Mesendoderm (in vitro differentiated cells): ENCODE data around the gene SEMA6D. TPM values are rescaled to one million over a fixed set of nuclear protein-coding genes. Genes with fewer than 3 reads are reported as not detected.
A peak's percentile ranks its signal among the peaks of the same experiment; 100 is the strongest.

Source experiments
- DNase-seq: peaks from one replicate; pipeline ENCODE4 v3.0.0; 2013
- H2AK5ac ChIP-seq: 2 replicates; pipeline ENCODE4 v1.6.1; 2013; ENCODE audit warnings: low read length, inconsistent platforms
- H2BK120ac ChIP-seq: 2 replicates; pipeline ENCODE4 v1.6.1; 2013; ENCODE audit warnings: low read depth, mild to moderate bottlenecking, low read length, moderate library complexity, mixed read lengths
- H2BK15ac ChIP-seq: replicated peaks from 2 replicates; pipeline ENCODE4 v1.6.1; 2013; ENCODE audit warnings: low read depth, mild to moderate bottlenecking, moderate library complexity
- H2BK5ac ChIP-seq: 2 replicates; pipeline ENCODE4 v1.6.1; 2013; ENCODE audit warnings: low read length, inconsistent platforms
- H3K18ac ChIP-seq: 2 replicates; pipeline ENCODE4 v1.6.1; 2013; ENCODE audit warnings: mild to moderate bottlenecking, low read length, mixed read lengths
- H3K23ac ChIP-seq: one replicate; pipeline ENCODE4 v1.6.1; 2013; ENCODE audit warnings: low read length
- H3K27ac ChIP-seq: 2 replicates; pipeline ENCODE4 v1.5.1; 2013; ENCODE audit warnings: low read depth, mild to moderate bottlenecking, inconsistent platforms, low read length, moderate library complexity
- H3K27me3 ChIP-seq: 2 replicates; pipeline ENCODE4 v1.6.1; 2013; ENCODE audit warnings: low read length, control low read depth, mild to moderate bottlenecking, inconsistent platforms; ENCODE audit not compliant: insufficient read depth, poor library complexity
- H3K36me3 ChIP-seq: 2 replicates; pipeline ENCODE4 v1.6.1; 2013; ENCODE audit warnings: low read length, inconsistent platforms; ENCODE audit not compliant: control insufficient read depth, insufficient read depth
- H3K4ac ChIP-seq: one replicate; pipeline ENCODE4 v1.6.1; 2013; ENCODE audit warnings: low read depth, mild to moderate bottlenecking, low read length, moderate library complexity
- H3K4me1 ChIP-seq: 2 replicates; pipeline ENCODE4 v1.6.1; 2013; ENCODE audit warnings: low read depth, low read length, inconsistent platforms; ENCODE audit not compliant: control insufficient read depth
- H3K4me2 ChIP-seq: 2 replicates; pipeline ENCODE4 v1.6.1; 2013; ENCODE audit warnings: low read length
- H3K4me3 ChIP-seq: 2 replicates; pipeline ENCODE4 v1.5.1; 2013; ENCODE audit warnings: mild to moderate bottlenecking, low read length
- H3K56ac ChIP-seq: one replicate; pipeline ENCODE4 v1.6.1; 2013; ENCODE audit warnings: low read length
- H3K79me1 ChIP-seq: 2 replicates; pipeline ENCODE4 v1.6.1; 2013; ENCODE audit warnings: low read length, inconsistent platforms
- H3K79me2 ChIP-seq: 2 replicates; pipeline ENCODE4 v1.6.1; 2013; ENCODE audit warnings: mild to moderate bottlenecking, low read length; ENCODE audit not compliant: control insufficient read depth, insufficient read depth
- H3K9ac ChIP-seq: 2 replicates; pipeline ENCODE4 v1.6.1; 2013; ENCODE audit warnings: low read length, inconsistent platforms
- H4K5ac ChIP-seq: one replicate; pipeline ENCODE4 v1.6.1; 2013; ENCODE audit warnings: low read length
- H4K8ac ChIP-seq: one replicate; pipeline ENCODE4 v1.6.1; 2013; ENCODE audit warnings: low read depth, mild to moderate bottlenecking, control low read depth, low read length, moderate library complexity
- WGBS: extraction: QIAGEN DNeasy Blood & Tissue Kit; methylation state at CpG from one replicate; pipeline ENCODE4 v1.1.7; 2013; ENCODE audit warnings: low lambda C conversion rate, missing lambda C conversion rate; ENCODE audit not compliant: insufficient coverage; ENCODE audit errors: extremely low coverage; 5-methylcytosine and 5-hydroxymethylcytosine counted together
- polyA plus RNA-seq, 2 experiments: library from polyadenylated mRNA; stranded (reverse); fragments of 200-250 nt; gene quantifications; one replicate each; pipeline ENCODE4 v1.2.3, GENCODE V29; 2013

The SEMA6D gene, protein sequence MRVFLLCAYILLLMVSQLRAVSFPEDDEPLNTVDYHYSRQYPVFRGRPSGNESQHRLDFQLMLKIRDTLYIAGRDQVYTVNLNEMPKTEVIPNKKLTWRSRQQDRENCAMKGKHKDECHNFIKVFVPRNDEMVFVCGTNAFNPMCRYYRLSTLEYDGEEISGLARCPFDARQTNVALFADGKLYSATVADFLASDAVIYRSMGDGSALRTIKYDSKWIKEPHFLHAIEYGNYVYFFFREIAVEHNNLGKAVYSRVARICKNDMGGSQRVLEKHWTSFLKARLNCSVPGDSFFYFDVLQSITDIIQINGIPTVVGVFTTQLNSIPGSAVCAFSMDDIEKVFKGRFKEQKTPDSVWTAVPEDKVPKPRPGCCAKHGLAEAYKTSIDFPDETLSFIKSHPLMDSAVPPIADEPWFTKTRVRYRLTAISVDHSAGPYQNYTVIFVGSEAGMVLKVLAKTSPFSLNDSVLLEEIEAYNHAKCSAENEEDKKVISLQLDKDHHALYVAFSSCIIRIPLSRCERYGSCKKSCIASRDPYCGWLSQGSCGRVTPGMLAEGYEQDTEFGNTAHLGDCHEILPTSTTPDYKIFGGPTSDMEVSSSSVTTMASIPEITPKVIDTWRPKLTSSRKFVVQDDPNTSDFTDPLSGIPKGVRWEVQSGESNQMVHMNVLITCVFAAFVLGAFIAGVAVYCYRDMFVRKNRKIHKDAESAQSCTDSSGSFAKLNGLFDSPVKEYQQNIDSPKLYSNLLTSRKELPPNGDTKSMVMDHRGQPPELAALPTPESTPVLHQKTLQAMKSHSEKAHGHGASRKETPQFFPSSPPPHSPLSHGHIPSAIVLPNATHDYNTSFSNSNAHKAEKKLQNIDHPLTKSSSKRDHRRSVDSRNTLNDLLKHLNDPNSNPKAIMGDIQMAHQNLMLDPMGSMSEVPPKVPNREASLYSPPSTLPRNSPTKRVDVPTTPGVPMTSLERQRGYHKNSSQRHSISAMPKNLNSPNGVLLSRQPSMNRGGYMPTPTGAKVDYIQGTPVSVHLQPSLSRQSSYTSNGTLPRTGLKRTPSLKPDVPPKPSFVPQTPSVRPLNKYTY
- polyA plus RNA-seq (2013, experiment 1 of 2): 1.9 TPM
- 1.6 TPM for polyA plus RNA-seq (2013, experiment 2 of 2)

DNA sequence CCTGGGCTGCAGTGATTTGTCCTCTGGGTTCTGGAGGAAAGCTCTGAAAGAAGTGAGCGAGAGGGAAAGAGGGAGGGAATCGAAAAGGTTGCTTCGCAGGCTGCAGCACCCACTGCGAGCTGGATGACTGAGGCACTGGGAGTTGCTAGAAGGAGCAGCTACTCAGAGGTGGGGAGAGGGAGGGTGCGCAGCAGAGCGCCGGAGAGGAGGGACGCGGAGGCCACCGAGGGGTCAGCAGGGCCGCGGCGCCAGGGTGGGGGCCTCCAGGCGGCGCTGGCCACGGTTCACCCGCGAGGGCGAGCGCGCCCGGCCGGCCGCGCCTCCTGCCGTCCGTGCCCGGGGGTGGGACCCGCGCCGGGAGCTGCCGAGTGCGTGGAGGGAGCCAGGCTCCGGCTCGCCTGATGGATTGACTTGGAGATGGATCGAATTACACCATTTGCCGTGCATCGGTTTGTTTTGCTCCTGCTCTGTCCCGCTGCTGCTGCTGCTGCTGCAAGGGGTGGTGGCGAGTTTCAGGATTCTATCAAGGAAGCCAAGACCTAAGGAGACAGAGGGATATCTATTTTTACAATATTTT is at the start of gene SEMA6D:
Gene SEMA6D, plus strand, starts transcription at position 470 of the 577 bp plus-strand sequence. CDS start 42,294 bp downstream, outside the sequence.
- Histone ChIP-seq H3K9ac (peak within 1 kb of the TSS; percentile 80), H3K18ac (peak within 1 kb of the TSS; percentile 94), H2BK120ac (no peak within 1 kb of the TSS), H4K5ac (no peak within 1 kb of the TSS), H3K4me3 (peak within 1 kb of the TSS; percentile 74), H3K36me3 (no peaks in the 10 kb centered on the region), H2AK5ac (no peak within 1 kb of the TSS), H2BK15ac (peak within 1 kb of the TSS; percentile 4), H3K4me2 (peak within 1 kb of the TSS; percentile 6), H3K79me2 (peaks cover 2% of the 10 kb centered on the region), H3K27ac (peak within 1 kb of the TSS; percentile 35), H3K23ac (no peak within 1 kb of the TSS), H2BK5ac (peak within 1 kb of the TSS; percentile 70), H3K4ac (peak within 1 kb of the TSS; percentile 38), H3K56ac (peak within 1 kb of the TSS; percentile 90), H3K27me3 (no peaks in the 10 kb centered on the region), H3K4me1 (peaks cover 8% of the 10 kb centered on the region), H4K8ac (no peak within 1 kb of the TSS), H3K79me1 (no peaks in the 10 kb centered on the region)
- WGBS: no CpG with 5 or more reads among the region's 40 CpGs
- peak; percentile 94 for DNase-seq

DNA sequence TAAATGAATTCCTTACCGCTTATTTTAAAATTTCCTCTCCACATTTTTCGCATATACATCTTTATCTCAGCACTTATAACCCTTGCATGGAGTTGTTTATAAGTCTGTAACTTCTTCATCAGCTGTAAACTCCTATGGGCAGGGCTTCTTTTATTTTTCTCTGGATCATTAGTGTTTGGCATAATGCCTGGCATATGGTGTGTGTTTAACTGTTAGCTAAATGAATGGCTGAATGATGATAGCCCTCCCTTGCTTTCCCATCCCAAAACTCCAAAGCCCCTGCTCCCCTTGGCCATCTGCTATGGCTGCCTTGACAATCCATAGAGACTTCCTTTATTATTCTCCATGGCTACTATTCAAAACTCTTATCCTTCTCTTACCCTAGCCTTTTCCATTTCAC is 48.1 kb upstream of the SEMA6D start:
- Histone ChIP-seq H2BK5ac (no peak overlapping the region), H4K5ac (no peak overlapping the region)
- WGBS: 100% methylated on average over 2 of the region's 2 CpGs

DNA sequence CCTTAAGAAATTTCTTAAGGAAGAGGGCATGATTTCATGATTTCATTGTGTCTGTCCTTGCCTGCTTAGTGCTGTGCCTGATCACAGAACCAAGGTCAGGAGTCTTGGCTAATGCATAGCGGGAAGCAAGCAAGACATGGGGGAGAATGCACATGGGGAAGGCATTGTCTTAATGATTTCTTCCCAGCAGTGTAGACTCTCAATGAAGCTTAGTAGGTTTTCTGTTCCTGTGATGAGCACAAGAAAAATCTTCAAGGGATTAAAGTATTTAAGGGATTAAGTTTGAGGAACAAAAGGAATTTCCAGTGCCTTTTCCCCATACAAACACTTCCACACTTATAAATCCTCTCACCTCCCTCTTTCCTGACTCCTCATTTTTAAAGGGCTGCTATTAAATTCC is 46.9 kb upstream of the SEMA6D start:
- Histone ChIP-seq H2BK120ac (no peak overlapping the region), H3K56ac (no peak overlapping the region), H2BK5ac (no peak overlapping the region), H3K23ac (no peak overlapping the region), H3K79me2 (no peaks in the 10 kb centered on the region), H2BK15ac (no peak overlapping the region), H4K5ac (no peak overlapping the region), H3K4ac (no peak overlapping the region), H3K79me1 (no peaks in the 10 kb centered on the region), H3K9ac (no peak overlapping the region), H4K8ac (no peak overlapping the region), H3K4me1 (peaks cover 20% of the 10 kb centered on the region), H3K4me2 (no peak overlapping the region), H3K4me3 (no peak overlapping the region), H2AK5ac (no peak overlapping the region), H3K18ac (no peak overlapping the region), H3K27me3 (no peaks in the 10 kb centered on the region), H3K27ac (no peak overlapping the region), H3K36me3 (no peaks in the 10 kb centered on the region)
- no peak for DNase-seq
- WGBS: no CpG with 5 or more reads among the region's 1 CpG

More for the DNA sequence above, 48.1 kb upstream of the SEMA6D start:
- no peak overlapping the region for H2BK15ac ChIP-seq
- no peak overlapping the region for H3K56ac ChIP-seq
- no peak overlapping the region for H2BK120ac ChIP-seq
- H3K4ac ChIP-seq: no peak overlapping the region
- H3K23ac ChIP-seq: no peak overlapping the region
- no peaks in the 10 kb centered on the region for H3K36me3 ChIP-seq
- H3K9ac ChIP-seq: no peak overlapping the region
- no peak overlapping the region for H3K27ac ChIP-seq
- H2AK5ac ChIP-seq: no peak overlapping the region
- no peak overlapping the region for H3K4me3 ChIP-seq
- no peak overlapping the region for H4K8ac ChIP-seq
- H3K27me3 ChIP-seq: no peaks in the 10 kb centered on the region
- no peak overlapping the region for H3K18ac ChIP-seq
- H3K79me2 ChIP-seq: no peaks in the 10 kb centered on the region
- no peak for DNase-seq
- no peak overlapping the region for H3K4me2 ChIP-seq
- H3K79me1 ChIP-seq: no peaks in the 10 kb centered on the region
- peaks cover 9% of the 10 kb centered on the region for H3K4me1 ChIP-seq

- no peak overlapping the region for H3K4me3 ChIP-seq
- H3K18ac ChIP-seq: peak overlapping the region; percentile 56
- no peaks in the 10 kb centered on the region for H3K27me3 ChIP-seq
- no peak overlapping the region for H3K23ac ChIP-seq
- no peaks in the 10 kb centered on the region for H3K79me1 ChIP-seq
- H4K5ac ChIP-seq: no peak overlapping the region
- no peak overlapping the region for H3K4me2 ChIP-seq
- no peaks in the 10 kb centered on the region for H3K79me2 ChIP-seq
- no peaks in the 10 kb centered on the region for H3K36me3 ChIP-seq
- H3K4ac ChIP-seq: no peak overlapping the region
- H4K8ac ChIP-seq: no peak overlapping the region
- H2BK15ac ChIP-seq: no peak overlapping the region
- peak; percentile 91 for DNase-seq
- H2AK5ac ChIP-seq: no peak overlapping the region
- peaks cover 26% of the 10 kb centered on the region for H3K4me1 ChIP-seq
- peak overlapping the region; percentile 57 for H2BK5ac ChIP-seq
- peak overlapping the region; percentile 50 for H3K56ac ChIP-seq
- H3K27ac ChIP-seq: peak overlapping the region; percentile 26
- no CpG with 5 or more reads among the region's 5 CpGs for WGBS
- H2BK120ac ChIP-seq: no peak overlapping the region
- H3K9ac ChIP-seq: no peak overlapping the region
Observed at GRCh38 chr15:47673232-47673761, 44.0 kb upstream of the SEMA6D start.

DNA sequence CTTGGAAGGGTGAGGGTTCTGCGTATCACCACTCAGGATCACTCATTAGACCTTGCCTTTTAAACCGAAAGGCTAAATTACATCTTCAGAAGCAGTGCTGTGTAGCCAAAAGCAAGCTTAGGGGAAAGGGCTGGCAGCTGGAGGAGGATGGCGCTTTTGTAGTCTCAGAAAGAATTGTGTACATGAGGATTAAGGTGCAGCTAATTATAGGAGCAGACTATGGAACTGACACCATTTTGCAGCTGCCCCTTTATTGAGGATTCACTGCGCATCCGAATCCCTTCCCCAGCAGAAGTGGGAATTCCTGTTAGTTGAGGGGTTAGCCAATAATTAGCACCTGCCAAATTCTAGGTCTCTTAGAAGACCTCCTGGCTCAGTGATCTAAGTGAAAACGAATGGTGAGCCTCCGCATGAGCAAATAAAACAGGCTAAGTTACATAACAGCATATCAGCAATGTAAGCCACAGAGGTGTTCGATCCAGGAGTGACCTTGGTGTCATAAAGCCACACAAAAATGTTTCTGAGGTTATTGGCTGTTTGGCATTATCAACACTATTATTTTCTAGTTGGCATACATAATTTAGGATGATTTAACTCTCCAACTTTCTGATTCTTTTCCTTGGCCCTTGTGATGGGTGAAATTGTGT is 42.6 kb upstream of the SEMA6D start:
- Histone ChIP-seq H3K79me1 (no peaks in the 10 kb centered on the region), H3K9ac (no peak overlapping the region), H2BK120ac (no peak overlapping the region), H4K8ac (no peak overlapping the region), H3K27ac (no peak overlapping the region), H3K4me1 (peaks cover 26% of the 10 kb centered on the region), H2BK15ac (no peak overlapping the region), H3K4me2 (no peak overlapping the region), H3K4me3 (no peak overlapping the region), H3K23ac (no peak overlapping the region), H3K36me3 (no peaks in the 10 kb centered on the region), H2AK5ac (no peak overlapping the region), H3K18ac (no peak overlapping the region), H2BK5ac (no peak overlapping the region), H4K5ac (no peak overlapping the region), H3K79me2 (no peaks in the 10 kb centered on the region), H3K27me3 (no peaks in the 10 kb centered on the region), H3K4ac (no peak overlapping the region), H3K56ac (no peak overlapping the region)
- no CpG with 5 or more reads among the region's 8 CpGs for WGBS
- peak; percentile 22 for DNase-seq
